Mesothelial cell of epicardium (in vitro differentiated cells): ENCODE data around the gene PTPRK. TPM values are rescaled to one million over a fixed set of nuclear protein-coding genes. Genes with fewer than 3 reads are reported as not detected.

ENCODE experiments used
- DNase-seq, 2 experiments: peaks; one replicate each; pipeline ENCODE4 v3.0.0; 2021; ENCODE audit warnings: low spot score in 2 of 2; ENCODE audit not compliant: unreplicated experiment in 2 of 2
- H3K27ac Mint-ChIP-seq: 2 replicates; pipeline ENCODE4 v1.8.0; 2021; ENCODE audit warnings: mixed read lengths
- H3K27me3 Mint-ChIP-seq: 2 replicates; pipeline ENCODE4 v1.8.0; 2021; ENCODE audit warnings: low read depth, mixed read lengths
- H3K36me3 Mint-ChIP-seq: 2 replicates; pipeline ENCODE4 v1.8.0; 2021; ENCODE audit warnings: mixed read lengths
- H3K4me1 Mint-ChIP-seq: 2 replicates; pipeline ENCODE4 v1.8.0; 2021; ENCODE audit warnings: mixed read lengths
- H3K4me3 Mint-ChIP-seq: 2 replicates; pipeline ENCODE4 v1.8.0; 2021; ENCODE audit warnings: mild to moderate bottlenecking, moderate library complexity, mixed read lengths
- H3K9me3 Mint-ChIP-seq: 2 replicates; pipeline ENCODE4 v1.8.0; 2021; ENCODE audit warnings: mixed read lengths
- total RNA-seq: library from RNA; stranded (reverse); gene quantifications from 3 replicates; pipeline ENCODE4 v1.2.1, GENCODE V29; 2021
- TF ChIP-seq, protein P1 (sequence below): fragments of 200-600 bp; sonication (generic); IDR thresholded peaks from one replicate; pipeline ENCODE4 v1.5.0; 2021; ENCODE audit warnings: antibody characterized with exemption; ENCODE audit not compliant: unreplicated experiment

Gene PTPRK
- total RNA-seq, 1 donor from 2014 or later = 93.7 TPM

DNA sequence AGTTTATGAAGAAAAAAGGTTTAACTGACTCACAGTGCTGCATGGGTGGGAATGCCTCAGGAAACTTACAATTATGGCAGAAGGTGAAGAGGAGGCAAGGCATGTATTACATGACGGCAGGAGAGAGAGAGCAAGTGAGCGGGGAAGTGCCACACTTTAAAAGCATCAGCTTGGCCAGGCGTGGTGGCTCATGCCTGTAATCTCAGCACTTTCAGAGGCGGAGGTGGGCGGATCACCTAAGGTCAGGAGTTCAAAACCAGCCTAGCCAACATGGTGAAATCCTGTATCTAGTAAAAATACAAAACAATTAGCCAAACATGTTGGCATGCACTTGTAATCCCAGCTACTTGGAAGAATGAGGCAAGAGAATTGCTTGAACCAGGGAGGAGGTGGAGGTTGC is 406.2 kb downstream of the PTPRK start:
- H3K27ac Mint-ChIP-seq = no peak overlapping the region
- DNase-seq = no peak
- no peaks in the 10 kb centered on the region for H3K9me3 Mint-ChIP-seq
- TF ChIP-seq, protein P1, sequence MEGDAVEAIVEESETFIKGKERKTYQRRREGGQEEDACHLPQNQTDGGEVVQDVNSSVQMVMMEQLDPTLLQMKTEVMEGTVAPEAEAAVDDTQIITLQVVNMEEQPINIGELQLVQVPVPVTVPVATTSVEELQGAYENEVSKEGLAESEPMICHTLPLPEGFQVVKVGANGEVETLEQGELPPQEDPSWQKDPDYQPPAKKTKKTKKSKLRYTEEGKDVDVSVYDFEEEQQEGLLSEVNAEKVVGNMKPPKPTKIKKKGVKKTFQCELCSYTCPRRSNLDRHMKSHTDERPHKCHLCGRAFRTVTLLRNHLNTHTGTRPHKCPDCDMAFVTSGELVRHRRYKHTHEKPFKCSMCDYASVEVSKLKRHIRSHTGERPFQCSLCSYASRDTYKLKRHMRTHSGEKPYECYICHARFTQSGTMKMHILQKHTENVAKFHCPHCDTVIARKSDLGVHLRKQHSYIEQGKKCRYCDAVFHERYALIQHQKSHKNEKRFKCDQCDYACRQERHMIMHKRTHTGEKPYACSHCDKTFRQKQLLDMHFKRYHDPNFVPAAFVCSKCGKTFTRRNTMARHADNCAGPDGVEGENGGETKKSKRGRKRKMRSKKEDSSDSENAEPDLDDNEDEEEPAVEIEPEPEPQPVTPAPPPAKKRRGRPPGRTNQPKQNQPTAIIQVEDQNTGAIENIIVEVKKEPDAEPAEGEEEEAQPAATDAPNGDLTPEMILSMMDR = no peak
- no peak overlapping the region for H3K4me3 Mint-ChIP-seq
- no peaks in the 10 kb centered on the region for H3K27me3 Mint-ChIP-seq
- peaks cover 7% of the 10 kb centered on the region for H3K4me1 Mint-ChIP-seq
- H3K36me3 Mint-ChIP-seq = peaks cover 2% of the 10 kb centered on the region

- Mint-ChIP-seq H3K27ac (no peak overlapping the region), H3K4me3 (no peak overlapping the region), H3K9me3 (no peaks in the 10 kb centered on the region), H3K36me3 (peaks cover 2% of the 10 kb centered on the region), H3K4me1 (peaks cover 7% of the 10 kb centered on the region), H3K27me3 (no peaks in the 10 kb centered on the region)
- TF ChIP-seq, protein P1 = no peak
- DNase-seq = no peak
Observed at GRCh38 chr6:128112494-128112893, 407.9 kb downstream of the PTPRK start.

- H3K9me3 Mint-ChIP-seq = no peaks in the 10 kb centered on the region
- DNase-seq = no peak
- H3K27me3 Mint-ChIP-seq = no peaks in the 10 kb centered on the region
- TF ChIP-seq, protein P1 = no peak
- peaks cover 7% of the 10 kb centered on the region for H3K4me1 Mint-ChIP-seq
- H3K27ac Mint-ChIP-seq = no peak overlapping the region
- H3K4me3 Mint-ChIP-seq = no peak overlapping the region
- H3K36me3 Mint-ChIP-seq = peaks cover 2% of the 10 kb centered on the region
Observed at GRCh38 chr6:128111096-128111495, 409.3 kb downstream of the PTPRK start.

- DNase-seq = no peak
- TF ChIP-seq, protein P1 = no peak
- Mint-ChIP-seq H3K36me3 (peaks cover 4% of the 10 kb centered on the region), H3K27ac (no peak overlapping the region), H3K4me3 (no peak overlapping the region), H3K4me1 (peaks cover 4% of the 10 kb centered on the region), H3K27me3 (no peaks in the 10 kb centered on the region), H3K9me3 (peaks cover 6% of the 10 kb centered on the region)
Observed at GRCh38 chr6:128107682-128108081, 412.7 kb downstream of the PTPRK start.

- no peak for DNase-seq
- no peak overlapping the region for H3K27ac Mint-ChIP-seq
- no peak overlapping the region for H3K4me3 Mint-ChIP-seq
- peaks cover 4% of the 10 kb centered on the region for H3K4me1 Mint-ChIP-seq
- H3K9me3 Mint-ChIP-seq = peaks cover 6% of the 10 kb centered on the region
- no peaks in the 10 kb centered on the region for H3K27me3 Mint-ChIP-seq
- TF ChIP-seq, protein P1 = no peak
- peaks cover 5% of the 10 kb centered on the region for H3K36me3 Mint-ChIP-seq
Observed at GRCh38 chr6:128099571-128100197, 420.7 kb downstream of the PTPRK start.
